HUES6 (cell line): ENCODE data around the gene RIMS1.

ENCODE experiments used
- H3K27ac ChIP-seq: 2 replicates; pipeline ENCODE4 v1.7.0; 2013; ENCODE audit warnings: low read depth, mild to moderate bottlenecking, low read length, inconsistent platforms
- H3K27me3 ChIP-seq: 2 replicates; pipeline ENCODE4 v1.6.1; 2013; ENCODE audit warnings: low read length; ENCODE audit not compliant: control insufficient read depth, insufficient read depth
- H3K36me3 ChIP-seq: 2 replicates; pipeline ENCODE4 v1.6.1; 2013; ENCODE audit warnings: low read length; ENCODE audit not compliant: control insufficient read depth, insufficient read depth
- H3K4me1 ChIP-seq: 2 replicates; pipeline ENCODE4 v1.6.1; 2013; ENCODE audit warnings: low read length; ENCODE audit not compliant: control insufficient read depth, insufficient read depth
- H3K4me3 ChIP-seq: 2 replicates; pipeline ENCODE4 v1.5.1; 2013; ENCODE audit warnings: low read depth, low read length
- H3K9ac ChIP-seq: one replicate; pipeline ENCODE4 v1.6.1; 2013; ENCODE audit warnings: mild to moderate bottlenecking, low read length
- H3K9me3 ChIP-seq: 2 replicates; pipeline ENCODE4 v1.6.1; 2013; ENCODE audit warnings: low read depth, low read length; ENCODE audit not compliant: control insufficient read depth, insufficient read depth

Gene RIMS1

GRCh38 chr6:72283571-72283970, 397.2 kb downstream of the RIMS1 start:
- H3K4me1 ChIP-seq, result no peaks in the 10 kb centered on the region
- H3K9me3 ChIP-seq, result no peaks in the 10 kb centered on the region
- no peaks in the 10 kb centered on the region for H3K27me3 ChIP-seq
- H3K9ac ChIP-seq, result no peak overlapping the region
- H3K4me3 ChIP-seq, result no peak overlapping the region
- no peak overlapping the region for H3K27ac ChIP-seq
- H3K36me3 ChIP-seq, result no peaks in the 10 kb centered on the region

- Histone ChIP-seq H3K4me1 (no peaks in the 10 kb centered on the region), H3K9ac (no peak overlapping the region), H3K36me3 (no peaks in the 10 kb centered on the region), H3K4me3 (no peak overlapping the region), H3K27me3 (no peaks in the 10 kb centered on the region), H3K27ac (no peak overlapping the region), H3K9me3 (no peaks in the 10 kb centered on the region)
These were observed 400.6 kb downstream of the RIMS1 start for GRCh38 chr6:72286911-72287311.

- Histone ChIP-seq H3K9ac (no peak overlapping the region), H3K4me1 (no peaks in the 10 kb centered on the region), H3K27ac (no peak overlapping the region), H3K9me3 (no peaks in the 10 kb centered on the region), H3K4me3 (no peak overlapping the region), H3K36me3 (no peaks in the 10 kb centered on the region), H3K27me3 (no peaks in the 10 kb centered on the region)
These were observed 401.5 kb downstream of the RIMS1 start for GRCh38 chr6:72287801-72288200.

- no peaks in the 10 kb centered on the region for H3K4me1 ChIP-seq
- no peak overlapping the region for H3K4me3 ChIP-seq
- no peaks in the 10 kb centered on the region for H3K36me3 ChIP-seq
- H3K9ac ChIP-seq, result no peak overlapping the region
- no peaks in the 10 kb centered on the region for H3K27me3 ChIP-seq
- no peak overlapping the region for H3K27ac ChIP-seq
- H3K9me3 ChIP-seq, result no peaks in the 10 kb centered on the region
These were observed 402.2 kb downstream of the RIMS1 start for GRCh38 chr6:72288592-72288991.

GRCh38 chr6:72290620-72291019, 404.3 kb downstream of the RIMS1 start:
- H3K9ac ChIP-seq, result no peak overlapping the region
- no peaks in the 10 kb centered on the region for H3K9me3 ChIP-seq

DNA sequence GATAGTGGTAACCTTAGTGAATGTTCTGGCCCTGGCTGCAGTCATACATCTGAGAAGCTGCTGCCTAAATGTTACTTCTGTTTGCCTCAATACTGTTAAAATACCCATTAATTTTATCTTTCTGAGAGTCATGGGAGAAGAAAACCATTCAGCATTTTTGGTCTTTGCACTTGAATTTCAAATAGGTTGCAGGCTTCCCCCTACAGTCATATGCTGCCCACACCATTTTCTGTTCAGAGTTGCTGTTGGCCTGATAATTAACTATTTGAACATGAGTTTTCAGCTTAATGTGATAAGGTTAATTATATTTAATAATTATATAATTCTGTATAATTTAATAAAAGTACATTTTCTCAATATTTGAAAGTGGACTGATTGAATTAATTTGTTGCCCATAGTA, 410.0 kb downstream of the RIMS1 start:
- H3K27me3 ChIP-seq, result no peaks in the 10 kb centered on the region
- peaks cover 9% of the 10 kb centered on the region for H3K4me1 ChIP-seq
- no peaks in the 10 kb centered on the region for H3K9me3 ChIP-seq
- no peak overlapping the region for H3K4me3 ChIP-seq
- H3K9ac ChIP-seq, result no peak overlapping the region
- no peaks in the 10 kb centered on the region for H3K36me3 ChIP-seq
- H3K27ac ChIP-seq, result no peak overlapping the region

More at GRCh38 chr6:72290620-72291019, 404.3 kb downstream of the RIMS1 start:
- H3K4me1 ChIP-seq, result no peaks in the 10 kb centered on the region
- no peak overlapping the region for H3K27ac ChIP-seq
- no peak overlapping the region for H3K4me3 ChIP-seq
- no peaks in the 10 kb centered on the region for H3K36me3 ChIP-seq
- H3K27me3 ChIP-seq, result no peaks in the 10 kb centered on the region

DNA sequence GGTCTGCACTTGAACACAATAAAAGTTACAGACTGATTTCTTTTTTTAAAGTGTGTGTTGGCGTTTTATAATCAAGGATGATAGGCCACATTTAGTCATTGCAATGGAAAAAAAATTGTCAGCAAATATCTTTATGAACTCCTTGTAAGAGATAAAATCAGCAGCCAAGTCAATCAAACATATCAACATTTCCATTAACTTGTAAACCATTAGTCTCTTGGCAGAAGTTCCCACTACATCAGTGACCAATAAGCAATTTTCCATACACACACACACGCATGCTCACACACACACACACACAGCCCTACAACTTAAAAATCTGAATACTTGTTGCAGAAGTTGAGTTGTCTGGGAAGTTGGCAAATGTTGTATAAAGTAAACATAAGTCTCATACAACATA, 419.6 kb downstream of the RIMS1 start:
- no peaks in the 10 kb centered on the region for H3K9me3 ChIP-seq
- H3K9ac ChIP-seq, result no peak overlapping the region
- no peaks in the 10 kb centered on the region for H3K27me3 ChIP-seq
- H3K36me3 ChIP-seq, result no peaks in the 10 kb centered on the region
- H3K4me1 ChIP-seq, result no peaks in the 10 kb centered on the region
- H3K4me3 ChIP-seq, result no peak overlapping the region
- no peak overlapping the region for H3K27ac ChIP-seq

DNA sequence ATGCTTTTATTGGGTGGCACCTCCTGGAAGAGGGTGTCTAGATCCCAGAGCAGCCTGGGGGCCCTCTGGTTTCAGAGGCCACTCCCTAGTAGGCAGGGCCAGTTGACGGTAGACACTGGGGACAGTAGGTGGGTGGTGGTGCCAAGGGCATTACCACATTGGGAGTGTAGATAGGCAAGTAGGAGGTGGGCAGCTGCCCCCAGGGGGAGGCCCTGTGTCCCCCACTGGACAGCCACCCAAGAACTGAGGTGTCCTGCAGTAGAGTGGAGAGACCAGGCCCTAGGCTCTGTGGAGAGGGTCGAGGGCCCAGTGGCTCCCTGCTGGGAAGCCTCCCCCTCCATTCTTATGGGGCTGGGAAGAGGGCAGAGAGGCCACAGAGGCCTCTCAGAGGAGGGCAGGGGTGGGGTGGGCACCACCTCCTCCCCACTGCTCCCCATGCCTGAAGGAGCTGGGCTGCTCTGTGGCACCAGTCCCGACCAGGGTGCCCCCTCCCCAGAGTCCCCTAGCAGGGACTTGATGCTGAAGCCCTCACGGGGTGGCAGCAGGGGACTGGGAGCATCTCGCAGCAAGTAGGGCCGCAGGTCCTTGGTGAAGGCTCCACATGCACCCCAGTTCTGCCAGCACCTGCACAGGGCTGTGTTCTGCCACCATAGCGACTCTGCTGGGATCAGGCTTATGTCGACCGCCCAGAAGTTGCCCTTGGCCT, 430.5 kb downstream of the RIMS1 start:
- Histone ChIP-seq H3K36me3 (no peaks in the 10 kb centered on the region), H3K9ac (no peak overlapping the region), H3K4me3 (no peak overlapping the region), H3K4me1 (no peaks in the 10 kb centered on the region), H3K27ac (no peak overlapping the region), H3K27me3 (no peaks in the 10 kb centered on the region), H3K9me3 (no peaks in the 10 kb centered on the region)

DNA sequence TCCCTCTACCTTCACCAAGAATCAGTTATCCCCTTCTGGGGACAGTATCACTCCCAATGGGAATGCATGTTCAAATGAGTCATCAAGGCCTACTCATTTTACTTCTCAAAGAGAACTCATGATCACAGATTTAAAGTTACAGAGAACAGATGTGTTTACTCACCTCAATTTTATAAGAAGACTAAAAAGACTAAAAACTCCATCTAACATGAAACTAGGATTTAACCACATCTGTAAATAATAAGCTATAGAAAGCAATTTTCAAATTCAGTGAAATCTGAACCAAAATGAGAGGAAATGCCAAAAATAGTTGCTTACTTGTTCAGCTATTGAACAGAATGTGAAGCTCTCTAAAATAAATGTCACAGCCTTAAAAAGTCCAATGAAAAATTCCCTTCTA, 435.4 kb downstream of the RIMS1 start:
- Histone ChIP-seq H3K27ac (no peak overlapping the region), H3K4me3 (no peak overlapping the region), H3K9ac (no peak overlapping the region)

DNA sequence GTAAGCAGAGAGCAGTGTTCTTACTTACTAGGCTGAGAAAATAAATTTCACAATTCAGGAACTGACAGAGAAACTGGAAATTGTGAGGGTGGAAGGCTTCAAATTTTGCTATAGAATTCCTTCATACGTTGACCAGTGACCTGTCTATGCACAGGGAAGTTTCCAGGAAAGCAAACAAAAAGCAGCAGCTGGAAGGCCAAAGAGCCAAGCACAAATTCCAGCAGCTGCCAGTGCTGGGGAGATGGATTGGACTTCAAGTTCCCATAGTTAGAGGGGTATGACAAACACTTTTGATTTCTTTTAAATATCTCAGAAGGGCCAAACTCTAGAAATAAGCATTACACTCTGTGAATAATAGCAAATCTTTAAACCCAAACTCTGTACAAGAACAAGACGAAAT, 436.4 kb downstream of the RIMS1 start:
- Histone ChIP-seq H3K4me1 (no peaks in the 10 kb centered on the region), H3K9me3 (no peaks in the 10 kb centered on the region), H3K36me3 (no peaks in the 10 kb centered on the region), H3K27ac (no peak overlapping the region), H3K9ac (no peak overlapping the region), H3K27me3 (no peaks in the 10 kb centered on the region), H3K4me3 (no peak overlapping the region)

More for the DNA sequence above, 435.4 kb downstream of the RIMS1 start:
- Histone ChIP-seq H3K4me1 (no peaks in the 10 kb centered on the region), H3K9me3 (no peaks in the 10 kb centered on the region), H3K27me3 (no peaks in the 10 kb centered on the region), H3K36me3 (no peaks in the 10 kb centered on the region)

DNA sequence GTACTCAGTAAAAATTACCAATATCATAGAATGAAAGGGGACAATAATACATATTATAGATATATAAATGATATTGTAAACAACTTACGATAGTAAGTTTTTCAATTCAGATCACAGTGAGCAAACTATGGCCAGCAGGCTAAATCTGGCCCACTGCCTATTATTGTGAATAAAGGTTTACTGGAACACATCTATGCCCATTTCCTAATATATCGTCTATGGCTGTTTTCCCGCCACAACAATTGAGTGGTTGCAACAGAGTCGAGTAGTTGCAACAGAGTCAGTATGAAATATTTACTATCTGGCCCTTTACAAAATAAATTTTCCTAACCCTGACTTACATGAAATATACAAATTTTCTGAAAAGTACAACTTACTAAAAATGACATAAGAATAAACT, 438.2 kb downstream of the RIMS1 start:
- Histone ChIP-seq H3K27ac (no peak overlapping the region), H3K9me3 (no peaks in the 10 kb centered on the region), H3K9ac (no peak overlapping the region), H3K4me1 (no peaks in the 10 kb centered on the region), H3K36me3 (no peaks in the 10 kb centered on the region), H3K27me3 (no peaks in the 10 kb centered on the region), H3K4me3 (no peak overlapping the region)
